Mesenteric fat pad (tissue), 1 donor: ENCODE measurements around the gene ORC4. TPM values are rescaled to one million over a fixed set of nuclear protein-coding genes. Genes with fewer than 3 reads are reported as not detected.
A peak's percentile ranks its signal among the peaks of the same experiment; 100 is the strongest.

ENCODE experiments used
- DNase-seq: peaks from one replicate; pipeline ENCODE4 v3.0.0-alpha.2; 2020; ENCODE audit warnings: low spot score
- long read RNA-seq: library from polyadenylated mRNA; unstranded; transcript quantifications from one replicate; pipeline ENCODE4 v2.0.0, GENCODE V29; 2020
- total RNA-seq: library from RNA; stranded (reverse); fragmentation: NEBNext Ultra II Directional; extraction: Animal tissue kit (Norgen Biotek cat#: 25700); gene quantifications from one replicate; pipeline ENCODE4 v1.2.1, GENCODE V29; 2021
- donor health status: DM: yes; HTN: yes; CAD: no.

Gene ORC4
- total RNA-seq = 30.8 TPM
- long read RNA-seq, full-length matches to known transcripts = 47 of 62 reads
- long read RNA-seq, partial matches to known transcripts = 0 of 62 reads
- long read RNA-seq, other reads (novel, unspliced or antisense) = 15 of 62 reads

DNA sequence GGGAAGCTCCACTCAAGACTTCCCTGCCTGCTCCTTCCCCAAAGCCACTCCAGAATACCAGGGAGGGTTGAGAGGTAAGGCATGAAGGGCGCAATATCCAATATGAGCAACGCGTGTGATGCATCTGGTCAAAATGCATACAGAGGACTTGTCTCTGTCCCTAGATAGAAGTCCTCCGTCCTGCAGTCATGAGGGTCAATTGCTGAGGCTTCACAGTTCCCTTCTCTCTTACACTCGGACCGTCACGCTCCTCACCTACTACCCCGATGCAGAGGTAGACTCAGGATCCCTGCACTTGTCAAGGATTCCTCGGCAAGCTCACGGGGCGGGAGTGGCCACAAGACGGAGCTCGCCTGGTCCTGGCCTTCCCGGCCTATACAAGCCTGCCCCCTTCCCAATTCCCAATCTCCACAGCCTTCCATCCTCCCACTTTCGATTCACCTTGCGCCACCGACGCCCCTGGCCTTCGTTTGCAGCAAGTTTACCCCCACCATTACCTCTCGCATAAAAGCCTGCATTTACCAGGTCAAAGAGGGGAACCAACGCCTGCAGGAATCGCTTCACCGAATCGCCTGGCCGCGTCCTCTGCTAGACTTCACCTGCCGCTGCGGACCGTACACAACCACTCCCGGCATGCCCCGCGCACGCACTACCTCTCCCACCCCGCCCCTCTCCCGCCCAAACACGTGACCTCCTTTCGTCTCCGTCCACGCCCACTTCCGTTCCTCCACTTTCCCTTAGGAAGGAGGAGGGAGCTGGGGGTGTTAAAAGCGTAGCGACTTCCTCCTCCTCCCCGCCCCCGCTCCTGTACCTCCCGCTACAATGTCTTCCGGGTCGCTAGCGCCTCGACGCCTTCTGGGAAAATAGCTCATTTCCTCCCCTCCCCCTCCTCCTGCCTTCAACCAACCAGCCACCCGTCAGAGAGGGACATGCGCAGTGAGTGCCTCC is at the start of gene ORC4:
ORC4 (minus strand) TSS at position 627 of the 948 bp plus-strand sequence. CDS start 44,779 bp downstream, outside the sequence.
- peak; percentile 97 for DNase-seq

DNA sequence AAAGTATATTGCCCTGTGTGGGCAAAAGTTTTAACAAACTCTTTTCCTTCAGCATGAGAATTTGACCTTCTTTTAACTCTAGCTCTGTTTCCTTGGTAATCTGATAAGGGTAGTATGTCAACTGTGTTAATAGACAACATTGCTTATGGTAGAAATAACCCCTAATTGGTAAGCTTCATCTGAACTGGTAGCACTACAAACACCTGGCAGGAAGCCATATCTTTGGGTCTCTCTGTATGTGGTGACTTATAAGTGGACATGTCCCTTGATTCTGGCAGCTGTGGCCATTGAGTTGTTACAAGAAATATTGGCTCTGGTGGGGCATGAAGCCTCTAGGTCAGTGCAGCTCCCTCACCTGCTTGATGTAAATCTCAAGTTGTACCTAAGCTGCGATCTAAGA is 47.3 kb upstream of the ORC4 start:
- no peak for DNase-seq

DNA sequence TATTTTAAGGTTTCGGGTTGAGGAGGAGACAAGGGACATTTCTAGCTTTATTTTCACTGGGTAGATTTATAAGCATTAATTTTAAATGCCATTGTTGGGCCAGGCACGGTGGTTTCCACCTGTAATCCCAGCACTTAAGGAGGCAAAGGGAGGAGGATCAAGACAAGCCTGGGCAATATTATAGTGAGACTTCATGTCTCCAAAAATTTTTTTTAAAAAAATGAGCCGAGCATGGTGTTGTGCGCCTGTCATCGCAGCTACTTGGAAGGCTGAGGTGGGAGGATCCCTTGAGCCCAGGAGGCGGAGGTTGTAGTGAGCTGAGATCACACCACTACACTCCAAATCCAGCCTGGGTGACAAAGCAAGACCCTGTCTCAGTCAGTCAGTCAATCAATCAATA is 45.4 kb upstream of the ORC4 start:
- DNase-seq = no peak

DNA sequence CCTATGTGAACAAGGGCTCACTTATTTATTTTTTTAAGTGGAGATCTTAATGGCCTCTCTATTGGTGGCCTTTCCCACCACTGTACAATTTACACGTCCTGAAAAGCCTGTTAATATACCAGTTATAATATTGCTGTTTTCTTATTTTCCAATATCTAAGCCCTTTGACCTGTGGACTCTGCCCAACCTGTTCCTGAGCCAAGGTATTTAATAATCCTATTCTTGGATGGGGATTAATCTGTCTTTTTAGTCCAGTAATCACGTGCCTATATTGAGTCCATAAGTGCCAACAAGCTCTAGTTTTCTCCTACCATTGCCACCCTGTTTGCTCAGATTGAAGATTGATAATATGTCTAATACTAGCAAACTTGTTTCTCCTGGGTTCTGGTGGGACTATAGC is 43.1 kb upstream of the ORC4 start:
- DNase-seq = no peak

DNA sequence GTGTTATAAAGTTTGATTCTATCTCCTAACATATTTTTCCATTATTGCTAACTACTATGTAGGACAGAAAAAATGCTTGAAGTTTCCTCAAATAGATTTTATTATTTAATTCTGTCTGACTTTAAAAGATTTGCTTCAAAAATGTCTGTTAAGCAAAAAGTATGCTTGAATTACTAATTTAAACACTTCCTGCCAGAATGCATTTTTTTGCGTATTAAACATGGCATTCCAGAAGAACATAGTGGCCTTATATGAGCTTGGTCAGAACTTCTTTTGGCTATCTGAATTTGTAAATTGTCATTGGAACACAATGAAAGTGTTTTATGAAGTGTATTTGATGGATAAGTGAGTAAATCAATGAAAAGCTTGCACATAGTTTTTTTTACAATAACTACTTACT is 38.1 kb upstream of the ORC4 start:
- DNase-seq = no peak

DNA sequence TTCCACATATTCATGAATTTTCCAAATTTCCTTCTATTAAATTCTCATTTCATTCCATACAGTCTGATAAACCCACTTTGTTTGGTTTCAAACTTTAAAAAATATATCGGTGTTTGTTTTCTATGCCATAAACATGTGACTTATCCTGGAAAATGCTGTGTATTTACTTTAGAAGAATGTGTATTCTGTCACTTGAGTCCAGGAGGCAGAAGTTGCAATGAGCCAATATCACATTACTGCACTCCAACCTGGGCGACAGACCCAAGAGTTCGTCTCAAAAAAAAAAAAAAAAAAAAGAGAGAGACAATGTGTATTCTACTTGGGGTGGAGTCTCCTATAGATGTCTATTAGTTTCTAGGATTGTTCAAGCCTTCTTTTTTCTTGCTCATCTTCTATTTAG is 32.1 kb upstream of the ORC4 start:
- DNase-seq = no peak

DNA sequence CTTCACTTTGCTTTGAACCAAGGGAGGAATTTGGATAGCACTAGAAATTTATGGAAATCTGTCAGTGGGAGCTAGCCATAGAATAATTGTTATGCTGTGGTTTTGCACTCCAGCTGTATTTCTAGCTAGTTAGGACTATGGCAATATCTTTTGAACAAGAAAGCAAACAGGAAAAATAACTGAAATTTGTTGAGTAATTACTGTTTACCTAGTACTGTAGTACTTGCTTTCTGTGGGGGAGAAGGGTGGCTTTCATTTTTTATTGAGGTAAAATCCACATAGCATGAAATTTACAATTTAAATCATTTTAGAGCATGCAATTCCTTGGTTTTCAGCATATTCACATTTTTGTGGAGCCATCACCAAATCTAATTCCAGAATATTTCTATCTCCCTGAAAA is 28.7 kb upstream of the ORC4 start:
- DNase-seq = no peak

DNA sequence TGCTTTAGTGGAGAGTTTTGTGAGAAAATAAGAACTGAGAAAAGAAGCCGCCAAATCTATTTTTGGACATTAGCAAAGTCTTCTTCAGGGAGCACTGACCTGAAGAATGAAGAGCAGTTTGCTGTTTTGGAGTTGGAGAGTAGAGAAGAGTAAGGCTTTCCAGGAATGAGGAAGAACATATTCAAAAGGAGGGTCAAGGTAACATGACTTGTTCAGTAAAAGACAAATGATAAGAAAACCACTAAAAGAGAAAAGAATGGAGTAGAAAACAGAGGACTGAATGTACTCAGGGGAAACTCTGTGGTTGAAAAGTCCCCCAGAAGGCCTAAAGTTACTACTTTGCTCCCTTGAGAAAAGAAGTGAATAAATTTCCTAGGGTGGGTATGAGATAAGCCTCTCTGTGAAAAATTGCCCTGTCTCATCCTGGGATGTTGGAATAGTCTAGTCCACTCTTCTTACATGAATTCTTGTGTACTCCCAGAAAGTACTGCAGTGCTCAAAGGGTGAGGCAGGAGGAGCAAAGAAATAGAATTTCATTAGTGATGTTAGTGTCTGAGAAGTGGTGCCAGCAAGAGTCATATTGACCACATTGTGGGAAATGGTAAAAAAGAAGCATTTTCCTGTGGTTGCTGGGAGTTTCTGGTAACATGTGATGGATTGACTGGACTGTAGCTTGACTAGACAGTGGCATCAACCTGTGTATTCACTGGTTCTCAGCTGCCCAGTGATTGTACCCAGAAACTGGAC is 28.1 kb upstream of the ORC4 start:
- no peak for DNase-seq

DNA sequence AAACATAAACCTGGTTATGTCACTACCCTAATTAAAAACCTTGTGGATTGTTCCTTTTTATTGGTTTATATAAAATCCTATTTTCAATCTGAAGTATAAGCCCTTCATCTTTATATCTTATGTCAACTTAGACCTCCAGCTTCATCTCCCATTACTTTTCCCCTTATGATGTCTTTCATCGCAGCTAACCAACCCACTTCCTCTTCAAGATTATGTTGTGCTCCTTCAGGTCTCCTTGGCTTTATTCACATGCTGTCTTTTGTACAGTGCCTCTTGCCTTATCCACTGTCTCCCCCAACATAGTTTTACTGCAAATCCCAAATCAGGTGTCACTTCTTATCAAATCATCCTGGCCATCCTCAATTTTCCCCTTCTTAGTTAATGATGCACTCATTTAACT is 26.3 kb upstream of the ORC4 start:
- no peak for DNase-seq

DNA sequence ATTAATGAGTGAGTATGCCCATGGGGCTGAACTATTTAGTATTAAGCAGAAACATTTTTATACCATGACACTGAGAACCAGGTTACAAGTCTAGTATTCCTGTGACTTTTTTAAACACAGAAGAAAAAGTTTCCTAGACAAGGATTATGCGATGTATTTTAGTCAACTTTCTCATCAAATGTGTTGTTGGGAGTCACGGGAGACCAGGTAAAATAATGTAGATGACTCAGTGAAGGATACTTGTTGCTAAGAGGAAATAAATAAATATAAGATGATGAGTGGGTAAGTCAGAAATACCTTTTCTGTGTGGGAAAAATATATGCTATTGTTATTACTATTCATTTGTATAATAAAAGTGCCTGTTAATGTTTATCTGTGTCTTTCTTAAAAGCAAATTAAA is 23.8 kb upstream of the ORC4 start:
- no peak for DNase-seq

DNA sequence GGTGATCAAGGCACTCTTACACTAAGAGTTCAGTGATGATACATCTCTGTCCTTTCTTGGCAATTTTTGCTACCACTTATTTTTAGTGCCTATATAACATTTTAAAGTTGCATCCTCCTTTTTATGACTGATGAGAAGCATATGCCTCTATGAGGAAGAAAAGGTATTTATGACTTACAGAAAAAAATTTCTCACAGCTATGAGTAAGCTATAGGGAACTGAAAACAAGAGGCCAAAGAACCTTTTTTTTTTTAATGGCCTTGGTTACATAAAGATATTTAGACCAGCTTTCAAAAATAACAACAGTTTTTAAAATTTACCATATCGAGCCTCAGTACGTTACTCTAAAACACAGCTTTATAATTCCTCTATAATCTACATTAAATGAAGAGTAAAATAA is 21.7 kb upstream of the ORC4 start:
- no peak for DNase-seq

DNA sequence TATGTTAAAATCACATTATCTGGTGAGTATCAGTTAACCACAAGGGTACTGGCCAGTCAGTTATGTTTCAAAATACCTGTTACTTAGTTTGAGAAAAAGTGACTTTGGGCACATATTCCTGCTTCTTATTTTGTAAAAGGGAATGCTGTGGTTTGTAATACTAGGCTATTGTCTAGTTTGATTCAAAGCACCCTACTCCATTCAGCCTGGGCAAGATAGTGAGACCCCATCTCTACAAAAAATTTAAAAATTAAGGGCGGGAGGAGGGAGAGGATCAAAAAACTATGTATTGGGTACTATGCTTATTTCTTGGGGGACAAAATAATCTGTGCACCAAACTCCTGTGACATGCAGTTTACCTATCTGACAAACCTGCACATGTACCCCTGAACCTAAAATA is 19.2 kb upstream of the ORC4 start:
- no peak for DNase-seq

DNA sequence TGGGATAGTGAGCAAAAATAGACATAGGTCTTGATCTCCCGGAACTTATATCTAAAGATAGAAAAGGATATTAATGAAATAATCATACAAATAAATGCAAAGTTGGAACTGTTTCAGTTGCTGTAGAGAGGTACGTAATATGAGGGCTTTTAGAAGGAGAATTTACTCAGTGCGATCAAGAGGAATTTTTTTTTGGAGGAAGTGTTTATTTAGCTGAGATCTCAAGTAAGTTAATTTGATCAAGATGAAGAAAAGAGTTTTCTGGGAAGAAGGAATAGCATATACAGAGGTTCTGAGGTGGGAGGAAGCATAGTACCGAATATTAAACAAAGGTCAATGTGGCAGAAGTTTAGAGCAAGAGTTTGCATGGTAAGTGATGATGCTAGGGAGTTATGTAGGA is 11.7 kb upstream of the ORC4 start:
- no peak for DNase-seq

DNA sequence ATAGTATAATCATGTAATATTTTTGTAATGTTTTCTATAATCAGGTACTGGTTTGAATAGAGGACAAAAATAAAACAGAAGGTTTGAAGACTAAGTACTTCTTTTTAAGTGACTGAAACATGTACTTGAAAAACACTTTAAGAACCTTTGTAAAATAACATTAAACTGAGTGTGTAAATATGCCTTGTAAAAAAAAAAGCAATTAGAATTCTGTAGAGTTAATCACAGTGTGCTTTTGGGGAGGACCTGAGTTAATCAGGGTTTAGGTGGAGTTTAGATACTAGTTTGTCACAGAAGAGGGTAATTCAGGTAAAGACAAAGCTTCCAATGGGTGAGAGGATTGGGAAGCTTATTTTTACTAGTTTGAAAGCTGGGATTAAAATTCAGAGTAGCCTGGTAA is 10.6 kb upstream of the ORC4 start:
- no peak for DNase-seq

DNA sequence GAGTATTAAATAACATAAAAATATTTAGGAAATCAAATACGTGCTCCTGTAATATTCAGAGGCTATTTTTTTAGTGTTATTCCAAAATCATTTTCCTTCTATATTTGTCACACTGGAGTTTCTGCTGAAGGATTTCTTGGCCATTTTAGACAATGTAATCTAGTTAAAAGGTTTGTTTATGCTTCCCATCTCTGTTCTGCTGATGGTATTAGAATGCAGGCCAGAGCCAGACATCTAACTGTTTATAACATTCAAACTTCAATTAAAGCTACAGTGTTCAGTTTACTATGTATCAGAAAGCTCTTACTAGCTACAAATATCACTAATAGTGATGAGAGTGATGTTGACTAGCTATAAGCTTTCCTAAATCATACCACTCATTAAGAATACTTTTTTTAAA is 8.2 kb upstream of the ORC4 start:
- DNase-seq = no peak

DNA sequence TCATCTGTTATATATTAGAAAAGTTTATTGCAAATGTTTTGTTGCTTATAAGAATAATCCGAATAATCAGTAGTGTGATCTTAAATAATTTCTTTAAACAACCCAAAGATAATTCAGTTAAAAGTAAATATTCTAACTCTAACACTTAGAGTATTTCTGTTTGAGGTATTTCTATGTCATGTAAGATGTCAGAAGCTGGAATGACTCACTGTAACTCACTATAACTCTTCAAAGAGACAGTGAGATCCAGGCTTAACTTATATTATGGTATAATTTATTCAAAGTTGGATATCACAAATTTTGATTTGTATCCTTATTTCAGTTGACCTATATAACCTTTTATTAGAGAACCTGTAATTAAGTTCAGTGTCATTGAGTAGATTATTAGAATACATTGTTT is 7.3 kb upstream of the ORC4 start:
- DNase-seq = no peak

DNA sequence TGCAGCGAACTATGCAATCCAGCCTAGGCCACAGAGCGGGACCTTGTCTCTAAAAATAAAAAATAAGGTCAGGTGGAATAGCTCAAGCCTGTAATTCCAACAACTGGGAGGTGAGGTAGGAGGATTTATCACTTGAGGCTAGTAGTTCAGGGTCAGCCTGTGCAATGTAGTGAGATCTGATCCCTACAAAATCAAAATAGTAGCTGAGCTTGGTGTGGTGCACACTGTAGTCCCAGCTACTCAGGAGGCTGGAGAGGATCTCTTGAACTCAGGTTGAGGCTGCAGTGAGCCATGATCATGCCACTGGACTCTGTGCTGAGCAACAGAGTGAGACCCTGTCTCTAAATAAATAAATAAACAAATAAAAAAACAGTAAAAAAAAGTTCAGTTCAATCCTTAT is 6.0 kb upstream of the ORC4 start:
- no peak for DNase-seq

DNA sequence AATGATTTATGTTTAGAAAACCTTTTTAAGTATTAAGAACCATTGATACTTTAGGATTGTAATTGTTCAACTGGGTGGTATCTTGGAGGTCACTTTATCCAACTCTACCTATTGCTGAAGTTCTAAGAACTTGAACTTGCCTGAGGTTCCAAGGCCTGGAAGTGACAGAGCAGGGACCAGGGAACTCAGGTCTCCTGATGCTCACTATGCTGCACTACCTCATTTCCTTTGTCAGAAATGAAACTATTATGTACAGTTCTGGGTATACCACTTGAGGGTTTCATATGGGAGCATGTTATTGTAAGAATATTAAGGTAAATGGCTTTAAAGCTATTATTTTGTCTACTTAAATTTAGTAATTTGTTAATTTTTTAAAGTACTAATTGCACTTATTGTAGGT is 3.3 kb upstream of the ORC4 start:
- DNase-seq = no peak

DNA sequence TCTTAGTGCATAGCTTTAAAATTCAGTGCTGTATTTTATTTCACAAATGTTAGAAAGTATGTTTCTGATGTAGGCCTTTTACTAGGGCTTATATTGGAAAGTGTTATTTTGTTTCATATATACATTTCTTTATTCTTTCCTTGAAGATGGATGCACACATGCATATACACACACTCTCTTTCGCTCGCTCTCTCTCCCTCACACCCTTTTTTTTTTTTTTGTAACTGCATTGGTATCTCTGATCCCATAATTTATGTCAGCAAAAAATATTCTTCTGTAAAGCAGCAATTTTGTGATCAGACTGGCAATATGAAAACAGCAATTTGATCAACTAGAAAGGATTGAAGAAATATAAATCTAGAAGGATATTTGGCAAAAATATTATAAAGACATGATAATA is 2.3 kb upstream of the ORC4 start:
- no peak for DNase-seq

DNA sequence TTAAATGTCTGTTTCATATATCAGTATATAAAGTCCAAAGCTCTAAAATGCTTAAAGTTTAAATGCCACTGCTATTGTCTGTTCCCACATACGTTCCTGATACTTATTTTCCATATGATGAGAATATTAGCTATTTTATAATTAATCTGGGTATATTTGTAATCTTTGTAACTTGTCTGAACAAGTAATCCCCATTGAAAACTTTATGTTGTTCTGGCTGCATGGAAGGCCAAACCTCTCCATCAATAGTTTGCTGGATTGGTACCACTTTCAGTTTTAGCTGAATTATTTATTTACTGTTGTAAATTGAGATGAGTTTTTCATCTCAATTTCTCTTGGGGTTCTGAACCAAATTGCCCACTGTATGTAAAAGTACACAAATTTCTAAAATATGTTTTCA is 1.8 kb upstream of the ORC4 start:
- DNase-seq = no peak

DNA sequence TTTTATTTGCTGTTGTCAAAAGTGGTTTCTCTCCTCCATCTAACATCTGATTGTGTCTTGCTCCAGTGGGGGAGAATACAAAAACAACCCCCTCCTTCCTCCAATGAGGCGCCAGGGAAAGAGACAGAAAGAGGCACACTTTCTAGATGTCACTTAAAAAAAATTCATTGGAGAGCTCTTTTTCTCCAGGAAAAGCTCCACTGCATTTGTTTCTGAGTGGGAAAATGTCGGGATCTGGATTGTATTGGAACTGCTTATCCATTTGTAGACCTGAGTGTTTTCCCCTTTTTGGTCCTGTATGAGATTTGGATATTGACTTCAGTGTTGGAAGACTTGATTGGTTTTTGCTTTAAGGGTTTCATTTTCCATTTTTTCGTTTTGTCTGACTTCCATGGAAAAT is 1.3 kb upstream of the ORC4 start:
- no peak for DNase-seq

DNA sequence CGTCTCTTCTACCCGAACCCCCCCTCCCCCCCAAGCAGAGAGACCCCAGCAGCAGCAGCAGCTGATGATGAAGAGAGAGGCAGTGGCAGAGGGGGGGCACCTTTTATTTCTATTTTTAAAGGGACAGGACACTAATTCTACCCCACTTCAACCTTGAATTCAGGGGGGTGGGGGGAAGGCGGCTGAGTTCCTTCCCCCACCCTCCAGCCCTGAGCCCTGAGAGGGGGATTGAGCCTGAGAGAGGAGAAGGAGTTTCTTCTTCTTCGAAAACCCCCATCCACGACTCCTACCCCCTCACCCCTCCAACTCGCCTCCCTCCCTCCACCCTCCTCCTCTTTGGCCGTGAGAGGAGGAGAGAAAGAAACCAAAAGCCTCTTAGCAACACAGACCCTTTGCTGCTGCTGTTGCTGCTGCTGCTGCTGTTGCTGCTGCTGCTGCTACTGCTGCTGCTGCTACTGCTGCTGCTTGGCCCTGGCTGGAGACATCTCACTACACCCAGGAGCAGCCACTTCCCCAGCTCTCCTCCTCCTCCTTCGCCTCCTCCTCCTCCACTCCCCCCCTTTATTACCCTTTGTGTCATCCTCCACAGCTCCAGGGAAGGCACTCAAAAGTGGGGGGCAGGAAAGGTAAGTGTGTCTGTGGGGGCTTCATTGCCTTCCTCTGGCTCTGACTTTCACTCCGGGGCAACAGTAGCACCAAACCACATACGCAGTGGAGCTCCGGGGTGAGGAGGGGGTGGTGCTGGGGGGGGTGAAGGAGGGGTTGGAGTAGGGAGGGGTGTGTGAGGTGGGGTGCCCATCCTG is 723 bp upstream of the ORC4 start, which contains the start of gene MBD5:
MBD5 (plus strand) TSS at position 33 of the 803 bp plus-strand sequence.
- no peak for DNase-seq
